GM12873 (cell line): ENCODE measurements around the gene SAMD4A.

Experiments used
- TF ChIP-seq, protein P1 (sequence below): IDR thresholded peaks from 2 replicates; pipeline ENCODE4 v1.5.1; 2012; ENCODE audit warnings: low read depth, mild to moderate bottlenecking, moderate library complexity, low read length, control low read depth; ENCODE audit not compliant: insufficient read depth; ENCODE audit errors: missing control alignments

Gene SAMD4A

DNA sequence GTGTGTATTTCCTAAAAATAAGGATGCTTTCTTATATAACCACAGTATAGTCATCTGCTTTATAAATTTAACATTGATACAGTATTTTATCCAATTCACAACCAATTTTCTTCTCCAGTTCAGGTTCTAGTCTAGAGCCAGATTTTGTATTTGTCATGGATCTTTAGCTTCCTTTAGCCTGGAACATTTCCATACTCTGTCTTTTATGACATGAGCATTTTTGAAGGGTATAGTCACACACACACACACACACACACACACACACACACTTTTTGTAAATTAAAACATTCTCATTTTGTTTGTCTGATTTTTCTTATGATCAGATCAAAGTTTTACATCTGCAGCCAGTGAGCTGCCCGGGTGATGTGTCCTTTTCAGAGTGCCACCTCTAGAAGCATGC is 31.8 kb upstream of the SAMD4A start:
- TF ChIP-seq, protein P1, sequence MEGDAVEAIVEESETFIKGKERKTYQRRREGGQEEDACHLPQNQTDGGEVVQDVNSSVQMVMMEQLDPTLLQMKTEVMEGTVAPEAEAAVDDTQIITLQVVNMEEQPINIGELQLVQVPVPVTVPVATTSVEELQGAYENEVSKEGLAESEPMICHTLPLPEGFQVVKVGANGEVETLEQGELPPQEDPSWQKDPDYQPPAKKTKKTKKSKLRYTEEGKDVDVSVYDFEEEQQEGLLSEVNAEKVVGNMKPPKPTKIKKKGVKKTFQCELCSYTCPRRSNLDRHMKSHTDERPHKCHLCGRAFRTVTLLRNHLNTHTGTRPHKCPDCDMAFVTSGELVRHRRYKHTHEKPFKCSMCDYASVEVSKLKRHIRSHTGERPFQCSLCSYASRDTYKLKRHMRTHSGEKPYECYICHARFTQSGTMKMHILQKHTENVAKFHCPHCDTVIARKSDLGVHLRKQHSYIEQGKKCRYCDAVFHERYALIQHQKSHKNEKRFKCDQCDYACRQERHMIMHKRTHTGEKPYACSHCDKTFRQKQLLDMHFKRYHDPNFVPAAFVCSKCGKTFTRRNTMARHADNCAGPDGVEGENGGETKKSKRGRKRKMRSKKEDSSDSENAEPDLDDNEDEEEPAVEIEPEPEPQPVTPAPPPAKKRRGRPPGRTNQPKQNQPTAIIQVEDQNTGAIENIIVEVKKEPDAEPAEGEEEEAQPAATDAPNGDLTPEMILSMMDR = no peak

GRCh38 chr14:54535646-54536045 is 31.3 kb upstream of the SAMD4A start:
- TF ChIP-seq, protein P1 = no peak

GRCh38 chr14:54537651-54538050 is 29.3 kb upstream of the SAMD4A start:
- TF ChIP-seq, protein P1 = no peak

GRCh38 chr14:54538055-54538454 is 28.9 kb upstream of the SAMD4A start:
- TF ChIP-seq, protein P1 = no peak

GRCh38 chr14:54547583-54547982 is 19.3 kb upstream of the SAMD4A start:
- TF ChIP-seq, protein P1 = no peak

DNA sequence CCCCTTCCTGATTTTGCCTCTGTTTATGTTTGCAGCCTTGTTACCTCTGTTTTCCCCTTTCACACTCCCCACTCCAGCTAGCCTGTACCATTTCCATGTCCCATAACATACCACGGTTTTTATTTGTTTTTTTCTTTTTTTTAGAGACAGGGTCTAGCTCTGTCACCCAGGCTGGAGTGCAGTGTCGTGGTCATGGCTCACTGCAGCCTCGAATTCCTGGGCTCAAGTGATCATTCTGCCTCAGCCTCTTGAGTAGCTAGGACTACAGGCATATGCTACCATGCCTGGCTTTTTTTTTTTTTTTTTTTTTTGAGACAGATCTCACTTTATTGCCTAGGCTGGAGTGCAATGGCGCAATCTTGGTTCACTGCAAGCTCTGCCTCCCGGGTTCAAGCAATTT is 18.4 kb upstream of the SAMD4A start:
- TF ChIP-seq, protein P1 = no peak

DNA sequence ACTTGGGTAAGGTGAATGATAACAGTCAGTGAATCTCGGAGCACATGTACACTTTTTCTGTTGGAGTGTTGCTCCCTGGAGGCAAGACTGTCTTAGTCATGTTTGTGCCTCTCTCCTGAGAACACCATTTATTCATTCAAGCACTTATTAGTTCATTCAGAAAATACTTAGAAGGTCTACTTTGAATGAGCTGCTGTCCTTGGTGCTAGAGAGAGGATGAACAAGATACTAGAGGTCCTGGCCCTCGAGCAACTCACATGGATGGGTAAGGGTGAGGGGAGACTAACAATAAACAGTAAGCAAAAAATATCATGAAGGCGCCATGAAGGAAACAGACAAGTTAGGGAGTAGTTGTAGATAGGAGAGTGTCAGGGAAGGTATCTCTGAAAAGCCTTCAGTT is 17.1 kb upstream of the SAMD4A start:
- TF ChIP-seq, protein P1 = no peak

DNA sequence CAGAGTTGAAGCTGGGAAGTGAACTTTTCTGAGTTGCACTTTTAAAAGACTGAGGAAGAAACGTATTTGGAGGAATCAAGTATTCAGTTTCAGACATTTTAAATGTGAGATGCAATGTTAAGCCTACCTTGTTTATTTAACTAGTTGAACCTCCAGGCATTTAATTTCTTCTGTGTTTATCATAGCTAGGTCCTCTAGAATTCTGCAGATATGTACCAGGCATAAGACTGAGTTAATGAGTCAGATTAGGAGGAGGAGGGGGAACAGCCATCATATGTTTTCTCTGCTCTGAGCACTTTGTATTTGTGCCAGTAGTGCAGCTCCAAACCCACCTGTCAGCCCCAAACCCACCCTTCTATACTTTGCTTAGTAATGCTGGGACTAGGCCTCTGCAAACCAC is 16.4 kb upstream of the SAMD4A start:
- TF ChIP-seq, protein P1 = no peak
